ENCODE data around the gene EXTL1.

DNA sequence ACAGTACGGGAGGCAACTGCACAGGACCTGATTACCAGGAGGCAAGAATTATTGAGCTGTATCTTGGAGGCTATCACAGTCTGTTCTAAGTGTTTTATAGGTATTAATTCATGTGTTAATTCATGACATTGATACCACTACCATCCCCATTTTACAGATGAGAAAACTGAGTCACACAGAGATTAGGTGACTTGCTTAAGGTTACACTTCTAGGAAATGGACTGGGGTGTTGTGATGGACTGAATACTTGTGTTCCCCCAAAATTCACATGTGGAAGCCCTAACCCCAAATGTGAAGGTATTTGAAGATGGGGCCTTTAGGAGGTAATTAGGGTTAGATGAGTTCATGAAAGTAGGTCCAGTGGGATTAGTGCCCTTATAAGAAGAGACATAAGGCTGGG, 55.9 kb downstream of the EXTL1 start:
- TF ChIP-seq, protein P1, sequence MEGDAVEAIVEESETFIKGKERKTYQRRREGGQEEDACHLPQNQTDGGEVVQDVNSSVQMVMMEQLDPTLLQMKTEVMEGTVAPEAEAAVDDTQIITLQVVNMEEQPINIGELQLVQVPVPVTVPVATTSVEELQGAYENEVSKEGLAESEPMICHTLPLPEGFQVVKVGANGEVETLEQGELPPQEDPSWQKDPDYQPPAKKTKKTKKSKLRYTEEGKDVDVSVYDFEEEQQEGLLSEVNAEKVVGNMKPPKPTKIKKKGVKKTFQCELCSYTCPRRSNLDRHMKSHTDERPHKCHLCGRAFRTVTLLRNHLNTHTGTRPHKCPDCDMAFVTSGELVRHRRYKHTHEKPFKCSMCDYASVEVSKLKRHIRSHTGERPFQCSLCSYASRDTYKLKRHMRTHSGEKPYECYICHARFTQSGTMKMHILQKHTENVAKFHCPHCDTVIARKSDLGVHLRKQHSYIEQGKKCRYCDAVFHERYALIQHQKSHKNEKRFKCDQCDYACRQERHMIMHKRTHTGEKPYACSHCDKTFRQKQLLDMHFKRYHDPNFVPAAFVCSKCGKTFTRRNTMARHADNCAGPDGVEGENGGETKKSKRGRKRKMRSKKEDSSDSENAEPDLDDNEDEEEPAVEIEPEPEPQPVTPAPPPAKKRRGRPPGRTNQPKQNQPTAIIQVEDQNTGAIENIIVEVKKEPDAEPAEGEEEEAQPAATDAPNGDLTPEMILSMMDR (IDR thresholded peaks at IDR 0.05), result no peak
- no peak for TF ChIP-seq POLR2A (IDR thresholded peaks at IDR 0.05)
